ENCODE data around the gene SPATA6L.

The SPATA6L gene

DNA sequence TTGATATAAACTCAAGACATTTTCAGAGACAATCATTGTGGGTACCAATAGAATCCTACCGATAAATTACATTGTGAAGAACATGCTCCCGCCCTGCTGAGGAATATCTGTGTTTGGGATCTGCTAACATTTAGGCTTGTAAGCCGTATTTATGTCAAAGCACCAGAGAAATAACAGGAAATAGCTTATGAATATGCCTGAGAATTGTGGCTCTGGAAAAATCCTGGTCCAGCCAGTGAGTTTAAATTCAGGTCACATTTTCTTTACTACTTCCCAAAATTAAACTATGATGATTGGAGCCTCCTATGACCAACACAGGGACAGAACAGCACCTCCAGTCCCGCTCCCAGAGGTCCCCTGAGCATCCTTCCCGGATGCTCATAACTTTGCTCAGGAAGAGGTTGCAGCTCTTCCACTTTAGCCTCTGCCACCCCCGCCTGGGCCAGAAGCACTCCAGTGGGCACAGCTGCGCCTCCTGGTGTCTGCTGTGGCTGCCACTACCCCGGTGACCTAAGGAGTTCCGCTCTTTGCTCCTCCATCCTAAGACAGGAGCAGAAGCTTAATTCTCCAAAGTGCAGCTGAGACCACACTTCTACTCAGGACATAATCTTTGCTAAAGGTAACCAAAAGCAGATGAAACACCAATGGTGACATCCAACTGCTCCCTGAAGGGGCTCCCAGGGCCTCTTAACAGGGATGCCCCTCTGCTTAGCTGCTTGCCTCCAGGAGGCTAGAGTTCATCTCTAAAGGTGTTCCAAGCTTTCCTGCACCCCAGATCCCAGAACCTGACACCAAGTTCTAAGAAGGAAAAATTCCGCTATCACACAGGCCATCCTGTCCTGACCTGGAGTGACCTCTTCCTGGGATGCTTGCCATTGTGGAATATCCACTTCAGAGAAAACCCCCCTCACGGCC lies 117.2 kb downstream of the SPATA6L start:
- DNase-seq, result no peak
